Breast epithelium (tissue), 3 donors: ENCODE measurements around the gene BRDT.

Experiments used
- POLR2A ChIP-seq: fragments of 450-650 bp; IDR thresholded peaks from one replicate; pipeline ENCODE4 v1.6.1; 2016; ENCODE audit warnings: antibody characterized with exemption, mild to moderate bottlenecking, moderate library complexity
- POLR2AphosphoS5 ChIP-seq, 3 donors: sonication (generic); formaldehyde crosslinking; IDR thresholded peaks; one replicate each; pipeline ENCODE4 v1.6.1; 2017; ENCODE audit warnings: antibody characterized with exemption in 3 of 3
- TF ChIP-seq, protein P1 (sequence below), 3 donors: fragments of 450-650 bp; IDR thresholded peaks; one replicate each; pipeline ENCODE4 v1.5.1; 2016 to 2017; ENCODE audit warnings: antibody characterized with exemption in 3 of 3, mild to moderate bottlenecking in 3 of 3, moderate library complexity in 3 of 3

DNA sequence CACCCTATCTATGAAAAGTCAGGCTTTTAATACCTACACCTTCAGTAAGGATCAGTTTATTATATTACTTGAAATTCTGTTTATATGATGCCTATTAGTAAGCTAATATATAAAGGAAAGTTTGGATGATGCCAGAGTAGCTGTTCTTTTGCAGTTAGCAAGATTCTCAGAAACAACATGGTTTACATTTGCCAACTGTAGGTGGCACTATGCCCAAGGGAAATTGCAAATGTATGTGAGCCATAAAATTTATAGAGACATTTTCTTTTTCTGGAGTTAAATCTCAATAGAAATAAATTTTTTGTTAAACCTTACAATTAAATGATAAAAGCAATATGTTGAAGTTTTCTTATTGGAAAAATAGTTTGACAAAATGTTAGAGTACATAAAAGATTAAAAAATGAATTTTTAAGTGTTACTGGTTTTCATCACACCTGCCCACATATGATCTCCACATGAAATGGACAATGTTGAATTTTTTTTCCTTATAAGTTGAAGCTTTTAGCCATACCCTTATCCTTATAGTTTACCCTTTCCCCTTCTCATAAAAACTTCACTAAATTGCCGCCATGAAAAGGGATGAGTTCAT, 48.5 kb downstream of the BRDT start:
- TF ChIP-seq, protein P1, sequence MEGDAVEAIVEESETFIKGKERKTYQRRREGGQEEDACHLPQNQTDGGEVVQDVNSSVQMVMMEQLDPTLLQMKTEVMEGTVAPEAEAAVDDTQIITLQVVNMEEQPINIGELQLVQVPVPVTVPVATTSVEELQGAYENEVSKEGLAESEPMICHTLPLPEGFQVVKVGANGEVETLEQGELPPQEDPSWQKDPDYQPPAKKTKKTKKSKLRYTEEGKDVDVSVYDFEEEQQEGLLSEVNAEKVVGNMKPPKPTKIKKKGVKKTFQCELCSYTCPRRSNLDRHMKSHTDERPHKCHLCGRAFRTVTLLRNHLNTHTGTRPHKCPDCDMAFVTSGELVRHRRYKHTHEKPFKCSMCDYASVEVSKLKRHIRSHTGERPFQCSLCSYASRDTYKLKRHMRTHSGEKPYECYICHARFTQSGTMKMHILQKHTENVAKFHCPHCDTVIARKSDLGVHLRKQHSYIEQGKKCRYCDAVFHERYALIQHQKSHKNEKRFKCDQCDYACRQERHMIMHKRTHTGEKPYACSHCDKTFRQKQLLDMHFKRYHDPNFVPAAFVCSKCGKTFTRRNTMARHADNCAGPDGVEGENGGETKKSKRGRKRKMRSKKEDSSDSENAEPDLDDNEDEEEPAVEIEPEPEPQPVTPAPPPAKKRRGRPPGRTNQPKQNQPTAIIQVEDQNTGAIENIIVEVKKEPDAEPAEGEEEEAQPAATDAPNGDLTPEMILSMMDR (IDR thresholded peaks at IDR 0.05) = peak in 1 of 3 donors; percentile 34
- no peak for TF ChIP-seq POLR2AphosphoS5 (IDR thresholded peaks at IDR 0.05)
- no peak for TF ChIP-seq POLR2A
